DND-41 (cell line): ENCODE results near the gene LRRC55.

Source experiments
- ATAC-seq: fragments of 200-7000 bp; cut with Tn5 transposase; 3 replicates; pipeline ENCODE4 v1.9.1; 2021; ENCODE audit warnings: low read depth; ENCODE audit not compliant: insufficient read depth
- DNase-seq: peaks from one replicate; pipeline ENCODE4 v3.0.0-alpha.2; 2020
- H2AFZ ChIP-seq: 2 replicates; pipeline ENCODE4 v1.6.0; 2012; ENCODE audit warnings: low read depth, low read length
- H3K27ac ChIP-seq: 2 replicates; pipeline ENCODE4 v1.5.1; 2012; ENCODE audit warnings: low read length, inconsistent platforms
- H3K27me3 ChIP-seq: fragments of 200-600 bp; sonication (generic); 2 replicates; pipeline ENCODE4 v1.6.0; 2012; ENCODE audit warnings: low read length, mild to moderate bottlenecking, inconsistent platforms; ENCODE audit not compliant: insufficient read depth, poor library complexity
- H3K36me3 ChIP-seq: 2 replicates; pipeline ENCODE4 v1.5.1; 2012; ENCODE audit warnings: low read length, inconsistent platforms; ENCODE audit not compliant: insufficient read depth
- H3K4me1 ChIP-seq: 2 replicates; pipeline ENCODE4 v1.5.1; 2012; ENCODE audit warnings: mild to moderate bottlenecking, low read length; ENCODE audit not compliant: insufficient read depth
- H3K4me2 ChIP-seq: 2 replicates; pipeline ENCODE4 v1.6.0; 2012; ENCODE audit warnings: mild to moderate bottlenecking, moderate library complexity, low read length, inconsistent platforms; ENCODE audit not compliant: insufficient read depth
- H3K4me3 ChIP-seq, 2 experiments: fragments of 200-600 bp in 1 of 2; shearing (Covaris generic) in 1 of 2; 2 replicates each; pipeline ENCODE4 v1.5.1; 2012 to 2016; ENCODE audit warnings: inconsistent platforms in 2 of 2, low read length in 2 of 2, mild to moderate bottlenecking in 2 of 2, low read depth in 1 of 2, moderate library complexity in 1 of 2
- H3K79me2 ChIP-seq: 2 replicates; pipeline ENCODE4 v1.6.0; 2012; ENCODE audit warnings: low read length, inconsistent platforms; ENCODE audit not compliant: insufficient read depth
- H3K9ac ChIP-seq: 2 replicates; pipeline ENCODE4 v1.6.0; 2012; ENCODE audit warnings: low read depth, mild to moderate bottlenecking, inconsistent platforms, low read length, moderate library complexity
- H3K9me3 ChIP-seq: 2 replicates; pipeline ENCODE4 v1.5.1; 2012; ENCODE audit warnings: low read length, moderate library complexity, mild to moderate bottlenecking, inconsistent platforms; ENCODE audit not compliant: insufficient read depth, severe bottlenecking
- H4K20me1 ChIP-seq: 2 replicates; pipeline ENCODE4 v1.6.0; 2012; ENCODE audit warnings: low read length; ENCODE audit not compliant: insufficient read depth
- EZH2 ChIP-seq: IDR thresholded peaks from 3 replicates; pipeline ENCODE4 v1.6.1; 2012; ENCODE audit warnings: borderline replicate concordance, low read depth, mild to moderate bottlenecking, moderate library complexity, low read length, inconsistent platforms; ENCODE audit not compliant: severe bottlenecking
- TF ChIP-seq, protein P1 (sequence below): IDR thresholded peaks from 2 replicates; pipeline ENCODE4 v1.5.1; 2012; ENCODE audit warnings: borderline replicate concordance, low read length, moderate library complexity, mild to moderate bottlenecking; ENCODE audit not compliant: poor library complexity, severe bottlenecking; ENCODE audit errors: extremely low read depth

The LRRC55 gene

GRCh38 chr11:57214098-57214417 is 32.3 kb downstream of the LRRC55 start:
- no peak overlapping the region for H3K27ac ChIP-seq
- peaks cover 6% of the 10 kb centered on the region for H3K4me1 ChIP-seq
- no peak for DNase-seq
- no peak overlapping the region for H3K4me3 ChIP-seq
- no peaks in the 10 kb centered on the region for H4K20me1 ChIP-seq
- ATAC-seq: no peak
- H3K4me2 ChIP-seq: no peak overlapping the region
- no peaks in the 10 kb centered on the region for H3K9me3 ChIP-seq
- no peaks in the 10 kb centered on the region for H3K79me2 ChIP-seq
- no peak for TF ChIP-seq EZH2
- TF ChIP-seq, protein P1, sequence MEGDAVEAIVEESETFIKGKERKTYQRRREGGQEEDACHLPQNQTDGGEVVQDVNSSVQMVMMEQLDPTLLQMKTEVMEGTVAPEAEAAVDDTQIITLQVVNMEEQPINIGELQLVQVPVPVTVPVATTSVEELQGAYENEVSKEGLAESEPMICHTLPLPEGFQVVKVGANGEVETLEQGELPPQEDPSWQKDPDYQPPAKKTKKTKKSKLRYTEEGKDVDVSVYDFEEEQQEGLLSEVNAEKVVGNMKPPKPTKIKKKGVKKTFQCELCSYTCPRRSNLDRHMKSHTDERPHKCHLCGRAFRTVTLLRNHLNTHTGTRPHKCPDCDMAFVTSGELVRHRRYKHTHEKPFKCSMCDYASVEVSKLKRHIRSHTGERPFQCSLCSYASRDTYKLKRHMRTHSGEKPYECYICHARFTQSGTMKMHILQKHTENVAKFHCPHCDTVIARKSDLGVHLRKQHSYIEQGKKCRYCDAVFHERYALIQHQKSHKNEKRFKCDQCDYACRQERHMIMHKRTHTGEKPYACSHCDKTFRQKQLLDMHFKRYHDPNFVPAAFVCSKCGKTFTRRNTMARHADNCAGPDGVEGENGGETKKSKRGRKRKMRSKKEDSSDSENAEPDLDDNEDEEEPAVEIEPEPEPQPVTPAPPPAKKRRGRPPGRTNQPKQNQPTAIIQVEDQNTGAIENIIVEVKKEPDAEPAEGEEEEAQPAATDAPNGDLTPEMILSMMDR: no peak
- H3K9ac ChIP-seq: no peak overlapping the region
- no peaks in the 10 kb centered on the region for H3K36me3 ChIP-seq
- no peak overlapping the region for H2AFZ ChIP-seq
- H3K27me3 ChIP-seq: peaks cover 4% of the 10 kb centered on the region

DNA sequence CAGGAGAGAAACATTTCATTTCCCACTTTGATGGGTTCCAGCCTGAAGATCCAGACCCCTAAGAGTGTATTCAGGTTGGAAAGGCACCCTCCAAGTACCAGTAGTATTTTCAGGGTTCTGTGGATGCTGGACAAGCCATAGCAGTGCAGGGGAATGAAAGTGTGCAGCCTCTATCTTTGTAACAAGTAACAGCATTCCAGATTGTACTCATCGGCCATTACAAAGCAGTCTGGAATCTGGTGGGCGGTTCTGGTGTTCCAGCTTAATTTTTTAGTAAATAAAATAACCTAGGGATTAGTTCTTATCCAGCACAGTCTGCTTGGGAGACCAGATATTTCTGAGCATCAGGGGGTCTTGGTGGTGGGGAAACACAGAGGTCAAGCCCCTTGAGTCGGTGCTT is 32.7 kb downstream of the LRRC55 start:
- Histone ChIP-seq H3K79me2 (no peaks in the 10 kb centered on the region), H3K4me1 (peaks cover 6% of the 10 kb centered on the region), H3K27ac (no peak overlapping the region), H3K4me2 (no peak overlapping the region), H3K9ac (no peak overlapping the region), H3K27me3 (peaks cover 4% of the 10 kb centered on the region), H3K36me3 (no peaks in the 10 kb centered on the region), H3K9me3 (no peaks in the 10 kb centered on the region), H3K4me3 (no peak overlapping the region), H2AFZ (no peak overlapping the region), H4K20me1 (no peaks in the 10 kb centered on the region)
- TF ChIP-seq, protein P1: no peak
- TF ChIP-seq EZH2: no peak
- ATAC-seq (no peak), DNase-seq (no peak)

DNA sequence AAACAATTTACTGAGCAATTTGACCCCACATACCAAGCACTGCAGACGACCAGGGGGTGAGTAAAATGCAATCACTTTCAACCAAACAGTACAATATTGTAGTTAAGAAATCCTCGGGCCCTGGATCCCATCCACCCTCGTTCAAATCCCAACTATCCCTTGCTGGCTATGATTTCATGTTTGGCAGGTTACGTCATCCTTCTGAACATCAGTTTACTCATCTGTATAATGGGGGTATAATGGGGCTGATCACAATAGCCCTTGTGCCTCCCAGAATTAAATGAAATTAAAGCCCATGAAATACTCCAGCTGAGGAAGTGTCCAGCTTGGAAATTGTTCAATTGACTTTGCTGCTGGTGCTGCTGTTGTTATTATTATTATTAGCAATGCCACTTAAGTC is 34.7 kb downstream of the LRRC55 start:
- Histone ChIP-seq H3K4me1 (peaks cover 6% of the 10 kb centered on the region), H3K4me2 (no peak overlapping the region), H3K27ac (no peak overlapping the region), H2AFZ (no peak overlapping the region), H3K9ac (no peak overlapping the region), H3K79me2 (no peaks in the 10 kb centered on the region), H3K9me3 (no peaks in the 10 kb centered on the region), H3K4me3 (no peak overlapping the region), H4K20me1 (no peaks in the 10 kb centered on the region), H3K27me3 (peaks cover 4% of the 10 kb centered on the region), H3K36me3 (no peaks in the 10 kb centered on the region)
- no peak for ATAC-seq
- DNase-seq: no peak
- no peak for TF ChIP-seq EZH2
- TF ChIP-seq, protein P1: no peak

GRCh38 chr11:57217053-57217452 is 35.3 kb downstream of the LRRC55 start:
- DNase-seq: no peak

More at GRCh38 chr11:57217053-57217452, 35.3 kb downstream of the LRRC55 start:
- Histone ChIP-seq H4K20me1 (no peaks in the 10 kb centered on the region), H3K9ac (no peak overlapping the region), H3K4me3 (no peak overlapping the region), H2AFZ (no peak overlapping the region), H3K36me3 (no peaks in the 10 kb centered on the region), H3K4me2 (no peak overlapping the region), H3K9me3 (no peaks in the 10 kb centered on the region), H3K79me2 (no peaks in the 10 kb centered on the region), H3K27me3 (peaks cover 4% of the 10 kb centered on the region), H3K4me1 (peaks cover 6% of the 10 kb centered on the region), H3K27ac (no peak overlapping the region)
- TF ChIP-seq, protein P1: no peak
- TF ChIP-seq EZH2: no peak
- ATAC-seq: no peak
